Omental fat pad (tissue), 4 donors: ENCODE measurements around the gene FKBP1C. TPM values are rescaled to one million over a fixed set of nuclear protein-coding genes. Genes with fewer than 3 reads are reported as not detected.
"Not testable (repeated sequence)": the region's sequence is repeated elsewhere in the genome, so short reads cannot be mapped to it uniquely, and the experiment has no call there.

ENCODE experiments used
- ATAC-seq: fragments of 150-250 bp; one replicate; pipeline ENCODE4 v1.9.1; 2016; ENCODE audit warnings: mild to moderate bottlenecking, moderate library complexity; ENCODE audit not compliant: low FRiP score
- DNase-seq: peaks from one replicate; pipeline ENCODE4 v3.0.0-alpha.2; 2019; ENCODE audit warnings: low spot score
- CTCF ChIP-seq, 3 donors: fragments of 450-650 bp; IDR thresholded peaks; one replicate each; pipeline ENCODE4 v1.5.1; 2016 to 2017; ENCODE audit warnings: antibody characterized with exemption in 3 of 3, mild to moderate bottlenecking in 3 of 3, moderate library complexity in 2 of 3
- total RNA-seq, 4 donors: library from RNA; depleted of rRNA; stranded (reverse); fragments of >200 nt; gene quantifications; one replicate each; pipeline ENCODE4 v1.1.0, GENCODE V29; 2016

Gene FKBP1C
- total RNA-seq, 4 donors from 2014 or later, result 0.24 to 0.31 TPM; not detected in 2

GRCh38 chr6:63197741-63198140 is 13.5 kb upstream of the FKBP1C start:
- DNase-seq (no peak), ATAC-seq (no peak)
- no peak for TF ChIP-seq CTCF (IDR thresholded peaks at IDR 0.05)

DNA sequence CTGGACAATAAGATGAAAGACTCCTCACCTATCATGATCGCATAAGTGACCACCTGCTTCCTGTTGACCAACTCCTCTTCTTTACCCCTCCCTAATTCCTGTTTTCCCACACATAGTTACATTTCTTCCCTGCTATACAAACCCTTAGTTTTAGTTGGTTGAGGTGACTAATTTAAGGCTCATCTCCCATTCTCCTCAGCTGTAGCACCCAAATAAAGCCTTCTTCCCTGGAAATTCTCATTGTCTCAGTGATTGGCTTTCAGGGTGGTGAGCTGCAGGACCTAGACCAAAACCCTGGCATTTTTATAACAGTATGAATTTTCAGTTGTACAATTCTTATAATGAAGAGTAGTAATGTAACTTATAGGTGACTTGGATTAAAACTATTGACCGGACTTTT is 2.1 kb downstream of the FKBP1C start:
- no peak for ATAC-seq
- TF ChIP-seq CTCF (IDR thresholded peaks at IDR 0.05), result no peak
- no peak for DNase-seq

- ATAC-seq, result no peak
- no peak for DNase-seq
- TF ChIP-seq CTCF (IDR thresholded peaks at IDR 0.05), result no peak
Observed at GRCh38 chr6:63214816-63215215, 3.5 kb downstream of the FKBP1C start.

DNA sequence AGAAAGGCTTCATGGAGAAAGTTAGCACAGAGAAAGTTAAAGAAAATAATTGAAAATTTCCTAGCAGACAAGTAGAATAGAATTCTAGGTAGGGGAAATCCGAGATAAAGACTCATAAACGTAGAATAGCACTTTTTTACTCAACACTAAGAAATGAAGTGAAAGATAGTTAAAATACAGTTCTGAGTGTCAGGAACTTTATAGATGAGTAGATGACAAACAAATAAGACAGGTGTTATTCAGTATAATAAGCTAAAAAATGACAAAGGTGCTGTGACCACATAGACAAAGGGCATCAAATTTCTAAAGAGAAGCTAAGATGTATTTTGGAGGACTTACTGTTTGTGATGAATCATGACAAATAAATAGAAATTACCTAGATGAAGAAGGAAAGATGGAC is 12.9 kb downstream of the FKBP1C start:
- ATAC-seq (no peak), DNase-seq (no peak)
- TF ChIP-seq CTCF (IDR thresholded peaks at IDR 0.05), result no peak

DNA sequence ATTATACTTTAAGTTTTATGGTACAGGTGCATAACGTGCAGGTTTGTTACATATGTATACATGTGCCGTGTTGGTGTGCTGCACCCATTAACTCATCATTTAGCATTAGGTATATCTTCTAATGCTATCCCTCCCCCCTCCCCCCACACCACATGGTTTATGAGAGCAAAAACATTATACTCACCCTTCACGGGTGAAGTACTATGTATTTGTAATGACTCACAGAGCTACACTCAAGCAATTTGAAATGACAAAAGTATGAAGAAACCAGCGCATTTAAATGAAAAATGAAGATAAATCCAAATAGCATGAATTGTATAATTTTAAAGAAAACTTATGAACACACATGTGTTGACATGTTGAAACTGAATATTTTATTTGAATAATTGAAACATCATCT is 14.7 kb downstream of the FKBP1C start:
- not testable (repeated sequence) for ATAC-seq, DNase-seq

DNA sequence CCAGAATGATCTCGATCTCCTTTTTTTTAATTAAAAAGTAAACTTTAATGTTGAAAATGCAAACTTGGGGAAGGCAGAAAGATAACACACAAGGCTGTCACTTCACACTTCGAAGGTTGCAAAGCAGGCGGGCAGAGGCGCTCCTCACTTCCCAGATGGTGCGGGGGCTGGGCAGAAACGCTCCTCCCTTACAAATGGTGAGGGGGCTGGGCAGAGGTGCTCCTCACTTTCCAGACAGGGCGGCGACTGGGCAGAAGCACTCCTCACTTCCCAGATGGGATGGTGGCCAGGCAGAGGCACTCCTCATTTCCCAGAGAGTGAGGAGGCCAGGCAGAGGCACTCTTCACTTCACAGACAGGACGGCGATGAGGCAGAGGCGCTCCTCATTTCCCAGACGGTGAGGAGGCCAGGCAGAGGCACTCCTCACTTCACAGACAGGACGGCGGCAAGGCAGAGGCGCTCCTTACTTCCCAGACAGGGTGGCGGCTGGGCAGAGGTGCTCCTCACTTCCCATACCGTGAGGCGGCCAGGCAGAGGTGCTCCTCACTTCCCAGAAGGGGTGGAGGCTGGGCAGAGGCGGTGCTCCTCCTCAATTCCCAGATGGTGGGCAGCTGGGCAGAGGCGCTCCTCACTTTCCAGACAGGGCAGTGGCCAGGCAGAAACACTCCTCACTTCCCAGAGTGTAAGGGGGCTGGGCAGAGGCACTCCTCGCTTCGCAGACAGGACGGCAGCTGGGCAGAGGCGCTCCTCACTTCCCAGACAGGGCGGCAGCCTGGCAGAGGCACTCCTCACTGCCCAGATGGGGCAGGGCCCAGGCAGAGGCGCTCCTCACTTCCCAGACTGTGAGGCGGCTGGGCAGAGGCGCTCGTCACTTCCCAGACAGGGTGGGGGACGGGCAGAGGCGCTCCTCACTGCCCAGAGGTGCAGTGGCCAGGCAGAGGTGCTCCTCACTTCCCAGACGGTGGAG is 16.9 kb downstream of the FKBP1C start:
- DNase-seq, ATAC-seq: not testable (repeated sequence)

DNA sequence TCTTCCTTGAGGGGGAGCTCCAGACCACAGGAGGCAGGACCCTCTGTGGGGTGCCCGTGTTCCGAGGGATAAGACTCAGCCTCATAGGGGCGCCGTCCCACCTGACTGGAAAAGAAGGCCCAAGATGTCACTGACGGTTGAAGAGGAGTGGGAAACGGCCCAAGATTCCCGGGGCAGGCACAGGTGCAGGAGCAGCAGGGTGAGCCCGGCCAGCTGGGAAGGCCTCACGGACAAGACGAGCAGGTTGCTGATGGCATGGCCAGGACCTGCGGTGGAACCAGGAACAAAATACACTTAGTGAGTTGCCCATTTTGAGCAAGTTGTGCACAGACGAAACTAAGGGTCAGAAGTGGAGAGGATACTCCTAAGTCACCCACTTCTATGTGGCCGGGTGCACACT is 18.8 kb downstream of the FKBP1C start:
- not testable (repeated sequence) for DNase-seq, ATAC-seq

- ATAC-seq, DNase-seq: not testable (repeated sequence)
Observed at GRCh38 chr6:63230511-63230910, 19.2 kb downstream of the FKBP1C start.

- DNase-seq (no peak), ATAC-seq (no peak)
- no peak for TF ChIP-seq CTCF (IDR thresholded peaks at IDR 0.05)
Observed at GRCh38 chr6:63236398-63236817, 25.1 kb downstream of the FKBP1C start.
